Lung (tissue), 12 donors: ENCODE results near the gene FFAR3. TPM values are rescaled to one million over a fixed set of nuclear protein-coding genes. Genes with fewer than 3 reads are reported as not detected.

Experiments
- ATAC-seq: fragments of 200-7000 bp; cut with Tn5 transposase; one replicate; pipeline ENCODE4 v1.9.1; 2020; ENCODE audit warnings: moderate number of reproducible peaks; ENCODE audit not compliant: insufficient read depth, low FRiP score
- DNase-seq, 3 donors: peaks; one replicate each; pipeline ENCODE4 v3.0.0-alpha.2; 2013 to 2017
- H3K27ac ChIP-seq, 2 donors: one replicate each; pipeline ENCODE4 v1.5.1; 2013; ENCODE audit warnings: mild to moderate bottlenecking in 2 of 2, moderate library complexity in 2 of 2, control low read depth in 1 of 2, inconsistent platforms in 1 of 2, low read depth in 1 of 2, low read length in 1 of 2
- H3K27me3 ChIP-seq, 3 donors: one replicate each; pipeline ENCODE4 v1.5.1; 2013; ENCODE audit warnings: low read length in 2 of 3; ENCODE audit not compliant: control insufficient read depth in 3 of 3, insufficient read depth in 3 of 3
- H3K36me3 ChIP-seq, 4 donors: one replicate each; pipeline ENCODE4 v1.5.1; 2013; ENCODE audit warnings: low read length in 4 of 4, mild to moderate bottlenecking in 1 of 4, moderate library complexity in 1 of 4; ENCODE audit not compliant: control insufficient read depth in 4 of 4, insufficient read depth in 4 of 4
- H3K4me1 ChIP-seq, 5 donors: one replicate each; pipeline ENCODE4 v1.5.1; 2013; ENCODE audit warnings: low read length in 5 of 5, mild to moderate bottlenecking in 2 of 5, moderate library complexity in 1 of 5; ENCODE audit not compliant: control insufficient read depth in 5 of 5, insufficient read depth in 5 of 5
- H3K4me3 ChIP-seq: one replicate; pipeline ENCODE4 v1.5.1; 2013; ENCODE audit warnings: mild to moderate bottlenecking, control low read depth, moderate library complexity
- H3K9ac ChIP-seq, 2 donors: one replicate each; pipeline ENCODE4 v1.5.1; 2013; ENCODE audit warnings: low read length in 2 of 2, control low read depth in 1 of 2; ENCODE audit not compliant: insufficient read depth in 1 of 2
- H3K9me3 ChIP-seq, 4 donors: one replicate each; pipeline ENCODE4 v1.5.1; 2013; ENCODE audit warnings: low read length in 3 of 4, mild to moderate bottlenecking in 1 of 4, moderate library complexity in 1 of 4; ENCODE audit not compliant: control insufficient read depth in 4 of 4, insufficient read depth in 3 of 4
- CTCF ChIP-seq: IDR thresholded peaks from 2 replicates; pipeline ENCODE4 v1.5.1; 2012; ENCODE audit warnings: mild to moderate bottlenecking; ENCODE audit errors: control extremely low read depth, extremely low read depth
- WGBS, 2 donors: extraction: QIAGEN DNeasy Blood & Tissue Kit; methylation state at CpG; one replicate each; pipeline ENCODE4 v1.1.7; 2013; 5-methylcytosine and 5-hydroxymethylcytosine counted together
- polyA plus RNA-seq, 2 donors: library from polyadenylated mRNA; stranded (reverse); fragments of 200-250 nt; gene quantifications; one replicate each; pipeline ENCODE4 v1.2.1, GENCODE V29; 2013
- total RNA-seq, 2 donors: library from RNA; depleted of rRNA in 1 of 2; stranded (reverse); fragments of >200 nt in 1 of 2; gene quantifications; one replicate each; pipeline ENCODE4 v1.2.1, GENCODE V29; 2014 to 2021
- donor health status: control.
- donor health status: control.
- donor health status: Bipolar disorder and iron deficiency.
- donor health status: healthy.
- donor health status: DM: yes; HTN: yes; CAD: no.

Gene FFAR3
- total and polyA plus RNA-seq, 4 donors = 0.06 to 20.9 (median 0.40) TPM

GRCh38 chr19:35349614-35350521 lies 8.4 kb upstream of the FFAR3 start:
- H3K4me3 ChIP-seq = no peak overlapping the region
- H3K27me3 ChIP-seq = no peaks in the 10 kb centered on the region
- no peak overlapping the region for H3K27ac ChIP-seq
- H3K9ac ChIP-seq = no peak overlapping the region
- peaks cover 0 to 10% (median 0%) of the 10 kb centered on the region in 5 donors for H3K4me1 ChIP-seq
- no peak for TF ChIP-seq CTCF
- no peak for DNase-seq
- no peaks in the 10 kb centered on the region for H3K36me3 ChIP-seq
- H3K9me3 ChIP-seq = no peaks in the 10 kb centered on the region
- WGBS, 2 donors = 81 to 83% methylated on average over 17 of the region's 17 CpGs
- ATAC-seq = no peak

GRCh38 chr19:35350591-35350990 lies 7.7 kb upstream of the FFAR3 start:
- 90 to 96% methylated on average over 7 of the region's 7 CpGs for WGBS, 2 donors
- Histone ChIP-seq H3K4me1 (peaks cover 0 to 16% (median 0%) of the 10 kb centered on the region in 5 donors), H3K4me3 (no peak overlapping the region), H3K9ac (no peak overlapping the region), H3K27me3 (no peaks in the 10 kb centered on the region), H3K36me3 (no peaks in the 10 kb centered on the region), H3K27ac (no peak overlapping the region), H3K9me3 (no peaks in the 10 kb centered on the region)
- no peak for TF ChIP-seq CTCF
- DNase-seq (no peak), ATAC-seq (no peak)

GRCh38 chr19:35351411-35352176 lies 6.7 kb upstream of the FFAR3 start:
- DNase-seq (no peak), ATAC-seq (no peak)
- no peaks in the 10 kb centered on the region for H3K36me3 ChIP-seq
- H3K9ac ChIP-seq = no peak overlapping the region
- no peak overlapping the region for H3K27ac ChIP-seq
- H3K4me3 ChIP-seq = no peak overlapping the region
- no peak for TF ChIP-seq CTCF
- 94 to 97% methylated on average over 46 to 47 of the region's 47 CpGs for WGBS, 2 donors
- H3K9me3 ChIP-seq = no peaks in the 10 kb centered on the region
- peaks cover 0 to 26% (median 0%) of the 10 kb centered on the region in 5 donors for H3K4me1 ChIP-seq
- no peaks in the 10 kb centered on the region for H3K27me3 ChIP-seq
